DMS153 (cell line): ENCODE data around the gene C6.
"Not testable (repeated sequence)": the region's sequence is repeated elsewhere in the genome, so short reads cannot be mapped to it uniquely, and the experiment has no call there.

ENCODE experiments used
- DNase-seq: peaks from one replicate; lab custom pipeline; 2025; lab: John Stamatoyannopoulos, UW

The C6 gene

GRCh38 chr5:41199660-41200059 is 13.7 kb downstream of the C6 start:
- no peak for DNase-seq

DNA sequence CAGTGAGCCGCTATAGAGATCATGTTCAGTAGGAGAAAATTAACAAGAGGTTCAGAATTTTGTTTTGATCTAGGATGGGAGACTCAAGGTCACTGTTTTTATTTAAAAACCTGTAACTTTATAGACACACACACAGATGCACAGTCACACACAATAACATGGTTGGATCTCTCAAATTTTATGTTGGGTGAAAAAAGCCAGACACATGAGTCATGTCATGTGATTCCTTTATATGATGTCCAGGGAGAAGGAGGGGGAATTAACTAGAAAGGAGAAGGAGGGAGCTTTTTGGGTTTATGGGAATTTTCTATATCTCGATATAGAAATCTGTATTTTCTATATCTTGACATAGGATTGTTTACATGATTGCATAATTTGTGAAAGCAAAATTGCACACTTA is 17.1 kb downstream of the C6 start:
- no peak for DNase-seq

- no peak for DNase-seq
Observed at GRCh38 chr5:41195228-41195627, 18.1 kb downstream of the C6 start.

DNA sequence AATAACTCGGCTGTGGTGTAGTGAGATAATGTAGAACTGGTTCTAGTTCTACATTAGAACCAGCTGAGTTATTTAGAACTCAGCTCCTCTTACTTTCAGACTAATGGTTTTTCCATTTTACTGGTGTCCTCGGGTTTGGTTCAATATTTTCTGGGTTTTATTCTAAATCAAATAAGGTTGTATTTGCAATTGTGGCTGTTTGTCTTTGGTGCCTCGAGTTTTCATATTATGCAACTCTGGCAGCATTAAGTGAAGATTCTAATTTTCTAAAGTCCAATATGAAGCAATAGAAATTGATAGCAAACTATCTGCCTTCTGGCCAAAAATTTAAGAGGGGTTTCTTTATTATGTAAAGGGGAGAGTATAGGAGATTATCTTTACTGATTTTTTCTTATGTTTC is 19.0 kb downstream of the C6 start:
- no peak for DNase-seq

GRCh38 chr5:41193456-41194205 is 19.7 kb downstream of the C6 start:
- peak; percentile 10 for DNase-seq

- DNase-seq = no peak
Observed at GRCh38 chr5:41191249-41191648, 22.1 kb downstream of the C6 start.

DNA sequence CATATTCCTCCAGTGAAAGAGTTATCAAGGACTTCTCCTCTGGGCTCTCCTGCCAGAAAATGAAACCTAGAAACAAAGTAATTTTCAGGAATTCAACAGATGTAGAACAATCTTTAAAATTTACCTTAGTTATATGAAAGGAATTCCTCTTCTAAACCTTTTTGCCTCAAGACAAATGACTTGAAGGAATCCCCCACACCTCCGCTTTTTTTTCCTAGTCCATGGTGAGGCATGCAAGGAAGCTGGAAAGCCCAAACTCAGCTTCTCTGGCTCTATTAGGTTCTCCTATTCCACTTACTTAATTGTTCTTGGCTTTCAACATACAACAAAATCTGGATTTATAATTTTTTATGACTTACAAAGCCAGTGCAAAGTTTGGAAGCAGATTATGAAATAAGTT is 27.2 kb downstream of the C6 start:
- DNase-seq = no peak

DNA sequence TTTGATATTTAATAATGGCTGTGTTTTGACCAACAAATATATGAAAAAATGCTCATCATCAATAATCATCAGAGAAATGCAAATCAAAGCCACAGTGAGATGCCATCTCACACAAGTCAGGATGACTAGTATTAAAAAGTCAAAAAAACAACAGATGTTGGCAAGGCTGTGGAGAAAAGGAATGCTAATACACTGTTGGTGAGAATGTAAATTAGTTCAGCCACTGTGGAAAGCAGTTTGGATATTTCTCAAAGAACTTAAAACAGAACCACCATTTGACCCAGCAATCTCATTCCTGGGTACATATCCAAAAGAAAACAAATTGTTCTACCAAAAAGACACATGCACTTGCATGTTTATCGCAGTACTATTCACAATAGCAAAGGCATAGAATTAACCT is 30.0 kb downstream of the C6 start:
- DNase-seq = not testable (repeated sequence)

DNA sequence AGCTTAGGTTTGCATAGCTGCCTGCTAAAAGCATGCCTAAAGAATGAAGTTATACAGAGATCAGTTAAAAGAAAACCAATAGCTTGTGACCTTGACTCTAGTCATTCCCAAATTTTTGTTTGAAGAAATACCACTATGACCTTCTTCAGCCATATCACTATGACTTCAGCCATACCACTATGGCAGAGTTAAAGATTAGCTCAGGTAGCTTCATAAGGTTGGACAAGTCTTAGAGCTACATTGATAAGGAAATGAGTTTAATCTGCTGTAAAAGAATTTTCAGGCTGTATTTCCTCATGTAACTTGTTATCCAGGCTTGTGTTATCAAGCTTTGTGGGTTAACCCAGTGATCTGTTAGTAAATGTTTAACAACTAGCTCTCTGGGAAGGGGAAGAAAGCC is 30.7 kb downstream of the C6 start:
- no peak for DNase-seq

GRCh38 chr5:41181691-41182564 is 31.4 kb downstream of the C6 start:
- DNase-seq = no peak

- DNase-seq = no peak
Observed at GRCh38 chr5:41176952-41177351, 36.4 kb downstream of the C6 start.

GRCh38 chr5:41172012-41172411 is 41.3 kb downstream of the C6 start:
- no peak for DNase-seq

- DNase-seq = no peak
Observed at GRCh38 chr5:41161271-41161670, 52.1 kb downstream of the C6 start.

GRCh38 chr5:41157272-41157894 is 55.9 kb downstream of the C6 start:
- no peak for DNase-seq

DNA sequence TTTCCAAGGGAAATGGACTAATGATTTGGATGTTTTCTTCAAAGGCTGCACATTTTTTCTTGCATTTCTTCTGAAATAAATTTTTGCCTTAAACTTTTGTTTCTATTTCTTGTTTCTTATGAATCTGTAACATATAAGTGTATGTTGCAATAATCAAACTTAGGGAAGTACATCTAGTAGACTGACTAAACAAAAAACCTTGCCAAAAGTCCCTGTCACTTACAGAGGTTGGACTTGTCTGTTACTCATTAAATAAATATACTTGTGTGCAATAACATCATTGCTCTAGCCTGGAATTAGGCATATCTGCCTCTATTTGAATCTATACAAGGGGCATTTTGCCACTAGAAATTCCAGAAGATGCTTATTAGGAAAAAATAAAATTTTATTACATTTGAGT is 56.6 kb downstream of the C6 start:
- DNase-seq = no peak

DNA sequence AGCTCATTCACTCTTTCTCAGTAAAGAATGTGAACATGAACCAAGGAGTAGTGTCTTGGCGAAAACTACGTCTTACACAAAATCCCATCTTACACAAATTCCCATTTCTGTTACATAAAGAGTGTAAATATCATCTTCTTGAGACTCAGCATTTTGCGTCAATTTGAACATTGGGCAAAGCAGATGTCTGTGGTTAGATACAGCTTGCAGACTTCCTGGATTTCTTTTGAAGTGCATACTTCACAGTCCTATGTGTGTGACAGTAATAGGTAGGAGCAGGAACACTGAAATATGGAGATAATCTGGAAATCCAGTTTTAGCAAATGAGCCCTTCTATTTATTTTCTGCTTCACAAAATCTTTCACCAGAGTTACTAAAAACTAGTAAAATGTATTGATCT is 58.8 kb downstream of the C6 start:
- DNase-seq = no peak

- no peak for DNase-seq
Observed at GRCh38 chr5:41151564-41151963, 61.8 kb downstream of the C6 start.

DNA sequence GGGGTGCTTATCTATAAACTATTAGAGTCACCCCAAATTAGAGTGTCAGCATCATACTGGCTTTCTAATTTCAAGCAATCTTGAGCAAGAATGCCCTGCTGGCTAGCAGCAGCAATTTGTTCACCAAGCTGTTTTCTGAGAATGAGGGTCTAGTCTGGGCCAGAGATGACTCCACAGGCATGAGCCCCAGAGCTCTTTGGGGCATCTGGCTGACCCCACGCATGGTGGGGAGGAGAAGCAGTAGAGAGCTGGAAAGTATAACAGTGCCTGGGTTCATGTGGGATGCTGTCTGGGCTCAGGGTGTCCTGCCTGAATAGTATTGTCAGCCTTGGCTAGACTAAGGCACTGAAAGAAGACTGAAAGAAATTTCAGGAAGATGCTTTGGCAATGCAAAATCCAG is 64.9 kb downstream of the C6 start:
- DNase-seq = no peak

DNA sequence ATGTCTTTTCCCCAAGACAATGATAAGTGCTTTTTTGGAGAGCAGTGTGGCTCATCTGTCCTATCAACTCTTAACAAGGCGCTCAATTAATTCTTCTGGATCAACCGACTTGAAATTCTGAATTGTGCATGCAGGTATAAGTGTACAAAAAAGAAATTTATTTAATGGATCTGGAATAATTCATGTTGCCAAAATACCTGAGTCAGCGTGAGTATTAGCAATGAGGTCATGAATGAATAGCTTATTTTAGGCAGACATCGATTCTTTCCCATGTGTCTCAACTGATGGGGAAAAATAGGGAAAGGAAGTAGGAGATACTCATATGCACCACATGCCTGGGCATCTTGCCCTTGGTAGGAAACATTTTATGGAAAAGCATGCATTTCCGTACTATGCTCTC is 68.0 kb downstream of the C6 start:
- no peak for DNase-seq

GRCh38 chr5:41143131-41143901 is 70.0 kb downstream of the C6 start:
- no peak for DNase-seq

GRCh38 chr5:41127967-41128690 is 85.2 kb downstream of the C6 start:
- DNase-seq = no peak

DNA sequence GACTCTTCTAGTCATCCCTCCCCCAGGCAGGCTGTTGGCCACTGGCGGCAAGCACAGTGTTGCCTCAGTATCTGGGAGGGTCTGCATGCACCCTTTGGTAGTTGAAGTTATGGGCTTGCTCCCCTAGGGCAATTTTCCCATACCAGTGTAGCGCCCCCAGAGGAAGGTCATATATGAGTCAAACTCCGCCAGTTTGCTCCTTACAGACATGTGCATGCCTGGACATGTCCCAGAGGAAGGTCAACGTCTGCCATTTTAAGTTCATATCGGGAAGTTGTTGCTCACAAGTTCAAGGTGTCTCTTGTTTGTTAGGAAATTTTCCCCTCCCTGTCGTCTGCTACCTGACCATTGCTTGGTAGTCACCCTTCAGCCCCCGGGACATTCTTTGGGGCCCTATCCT is 90.9 kb downstream of the C6 start:
- DNase-seq = no peak
